NT2/D1 (cell line): ENCODE data around the gene RAB12.
"Not testable (repeated sequence)": the region's sequence is repeated elsewhere in the genome, so short reads cannot be mapped to it uniquely, and the experiment has no call there.

Experiments
- DNase-seq: peaks from one replicate; pipeline ENCODE4 v3.0.0-alpha.2; 2011; ENCODE audit warnings: low read depth, low spot score
- H3K27me3 ChIP-seq: 2 replicates; pipeline ENCODE4 v1.6.0; 2011; ENCODE audit warnings: mild to moderate bottlenecking; ENCODE audit not compliant: insufficient read length, insufficient read depth
- H3K36me3 ChIP-seq: 2 replicates; pipeline ENCODE4 v1.6.1; 2011; ENCODE audit warnings: mild to moderate bottlenecking, low read length, mixed read lengths; ENCODE audit not compliant: insufficient read depth, insufficient read length
- H3K4me1 ChIP-seq: 2 replicates; pipeline ENCODE4 v1.5.1; 2011; ENCODE audit not compliant: insufficient read depth, insufficient read length
- H3K4me3 ChIP-seq: 2 replicates; pipeline ENCODE4 v1.5.1; 2011; ENCODE audit warnings: low read depth; ENCODE audit not compliant: insufficient read length
- H3K9ac ChIP-seq: 2 replicates; pipeline ENCODE4 v1.6.0; 2011; ENCODE audit warnings: low read depth; ENCODE audit not compliant: insufficient read length
- H3K9me3 ChIP-seq: 2 replicates; pipeline ENCODE4 v1.5.1; 2011; ENCODE audit warnings: mild to moderate bottlenecking, low read length; ENCODE audit not compliant: insufficient read depth
- SUZ12 ChIP-seq: IDR thresholded peaks from 2 replicates; pipeline ENCODE4 v1.6.1; 2011; ENCODE audit not compliant: insufficient read length, insufficient read depth; ENCODE audit errors: extremely low read depth
- YY1 ChIP-seq: IDR thresholded peaks from 2 replicates; pipeline ENCODE4 v1.6.1; 2011; ENCODE audit not compliant: insufficient read length, insufficient read depth
- ZNF274 ChIP-seq: IDR thresholded peaks from 2 replicates; pipeline ENCODE4 v1.6.1; 2011; ENCODE audit warnings: mild to moderate bottlenecking, low read depth, low read length

Gene RAB12

GRCh38 chr18:8632386-8632785, 23.1 kb downstream of the RAB12 start:
- Histone ChIP-seq H3K36me3 (peaks cover 54% of the 10 kb centered on the region), H3K9me3 (no peaks in the 10 kb centered on the region), H3K9ac (no peak overlapping the region), H3K27me3 (no peaks in the 10 kb centered on the region), H3K4me3 (no peak overlapping the region), H3K4me1 (peaks cover 2% of the 10 kb centered on the region)
- TF ChIP-seq YY1 (no peak), ZNF274 (no peak), SUZ12 (no peak)
- DNase-seq: no peak

GRCh38 chr18:8634508-8634907, 25.3 kb downstream of the RAB12 start:
- no peak for TF ChIP-seq ZNF274
- no peak for TF ChIP-seq SUZ12
- no peak for TF ChIP-seq YY1
- H3K36me3 ChIP-seq: peaks cover 70% of the 10 kb centered on the region
- DNase-seq: no peak

GRCh38 chr18:8635087-8635486, 25.9 kb downstream of the RAB12 start:
- no peak overlapping the region for H3K9ac ChIP-seq
- peaks cover 71% of the 10 kb centered on the region for H3K36me3 ChIP-seq
- no peak overlapping the region for H3K4me3 ChIP-seq
- DNase-seq: no peak
- H3K4me1 ChIP-seq: peaks cover 2% of the 10 kb centered on the region
- no peaks in the 10 kb centered on the region for H3K9me3 ChIP-seq
- no peaks in the 10 kb centered on the region for H3K27me3 ChIP-seq
- no peak for TF ChIP-seq SUZ12
- no peak for TF ChIP-seq YY1
- no peak for TF ChIP-seq ZNF274

More at GRCh38 chr18:8634508-8634907, 25.3 kb downstream of the RAB12 start:
- no peaks in the 10 kb centered on the region for H3K9me3 ChIP-seq
- H3K27me3 ChIP-seq: no peaks in the 10 kb centered on the region
- H3K4me1 ChIP-seq: peaks cover 2% of the 10 kb centered on the region
- H3K9ac ChIP-seq: no peak overlapping the region
- no peak overlapping the region for H3K4me3 ChIP-seq

- Histone ChIP-seq H3K27me3 (no peaks in the 10 kb centered on the region), H3K36me3 (peaks cover 54% of the 10 kb centered on the region), H3K9me3 (no peaks in the 10 kb centered on the region), H3K9ac (no peak overlapping the region), H3K4me1 (no peaks in the 10 kb centered on the region), H3K4me3 (no peak overlapping the region)
- no peak for TF ChIP-seq YY1
- DNase-seq: no peak
Observed at GRCh38 chr18:8639762-8640161, 30.5 kb downstream of the RAB12 start.

GRCh38 chr18:8643326-8643878, 34.2 kb downstream of the RAB12 start:
- H3K4me1 ChIP-seq: no peaks in the 10 kb centered on the region
- no peaks in the 10 kb centered on the region for H3K27me3 ChIP-seq
- DNase-seq: no peak
- no peaks in the 10 kb centered on the region for H3K9me3 ChIP-seq
- H3K4me3 ChIP-seq: no peak overlapping the region
- no peak overlapping the region for H3K9ac ChIP-seq
- no peak for TF ChIP-seq SUZ12
- no peak for TF ChIP-seq YY1
- no peak for TF ChIP-seq ZNF274
- H3K36me3 ChIP-seq: peaks cover 19% of the 10 kb centered on the region

GRCh38 chr18:8647359-8647758, 38.1 kb downstream of the RAB12 start:
- H3K36me3 ChIP-seq, H3K27me3 ChIP-seq, H3K9me3 ChIP-seq, H3K4me3 ChIP-seq, H3K9ac ChIP-seq, H3K4me1 ChIP-seq, DNase-seq: not testable (repeated sequence)

GRCh38 chr18:8651478-8652261, 42.4 kb downstream of the RAB12 start:
- H3K9ac ChIP-seq, H3K27me3 ChIP-seq, H3K4me3 ChIP-seq, DNase-seq, H3K4me1 ChIP-seq, H3K36me3 ChIP-seq, H3K9me3 ChIP-seq: not testable (repeated sequence)
